ENCODE results near the gene TM9SF2.

Gene TM9SF2

GRCh38 chr13:99577934-99578917, 77.0 kb downstream of the TM9SF2 start:
- no peak for DNase-seq (ENCODE audit: low read depth in 2 of 2)

- no peak for DNase-seq (ENCODE audit: low read depth in 2 of 2)
These were observed 79.4 kb downstream of the TM9SF2 start for GRCh38 chr13:99580500-99581268.

- DNase-seq (ENCODE audit: low read depth in 2 of 2): no peak
These were observed 81.2 kb downstream of the TM9SF2 start for GRCh38 chr13:99582511-99582910.

DNA sequence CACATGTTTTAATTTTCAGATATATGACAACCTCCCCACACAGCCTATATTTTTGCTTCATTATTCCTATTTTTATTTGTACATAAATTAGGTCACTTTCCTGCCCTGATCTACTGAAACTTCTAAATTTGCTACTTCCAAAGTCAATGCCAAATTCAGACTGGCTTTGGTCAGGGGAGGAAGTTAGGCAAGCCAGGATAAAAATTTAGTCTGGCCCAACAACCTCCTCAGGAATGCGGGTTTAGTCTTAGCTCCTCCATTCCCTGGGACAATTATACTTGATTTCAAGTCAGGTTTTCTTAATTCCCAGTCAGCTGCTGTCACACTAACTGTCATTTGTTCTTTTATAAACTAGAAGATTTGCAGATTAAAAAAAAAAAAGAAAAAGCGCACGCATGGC, 84.3 kb downstream of the TM9SF2 start:
- DNase-seq (ENCODE audit: low read depth in 2 of 2): no peak

DNA sequence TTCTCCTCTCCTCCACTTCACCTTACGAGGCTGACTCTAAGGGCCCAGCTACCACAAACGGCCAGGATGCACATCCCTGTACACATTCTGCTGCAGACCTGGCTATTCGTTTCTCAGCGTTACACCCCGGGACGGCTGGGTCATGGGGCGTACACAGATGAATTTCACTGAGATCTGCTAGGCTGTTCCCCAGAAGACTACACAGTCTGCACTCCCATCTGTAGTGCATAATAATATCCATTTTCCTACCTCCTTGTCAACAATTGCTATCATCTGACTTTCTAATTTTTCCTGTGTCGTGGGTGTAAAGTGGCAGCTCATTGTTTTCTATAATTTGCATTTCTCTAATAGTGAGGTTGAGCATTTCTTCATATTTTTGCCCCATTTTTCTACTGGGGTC, 85.7 kb downstream of the TM9SF2 start:
- DNase-seq (ENCODE audit: low read depth in 2 of 2): no peak

DNA sequence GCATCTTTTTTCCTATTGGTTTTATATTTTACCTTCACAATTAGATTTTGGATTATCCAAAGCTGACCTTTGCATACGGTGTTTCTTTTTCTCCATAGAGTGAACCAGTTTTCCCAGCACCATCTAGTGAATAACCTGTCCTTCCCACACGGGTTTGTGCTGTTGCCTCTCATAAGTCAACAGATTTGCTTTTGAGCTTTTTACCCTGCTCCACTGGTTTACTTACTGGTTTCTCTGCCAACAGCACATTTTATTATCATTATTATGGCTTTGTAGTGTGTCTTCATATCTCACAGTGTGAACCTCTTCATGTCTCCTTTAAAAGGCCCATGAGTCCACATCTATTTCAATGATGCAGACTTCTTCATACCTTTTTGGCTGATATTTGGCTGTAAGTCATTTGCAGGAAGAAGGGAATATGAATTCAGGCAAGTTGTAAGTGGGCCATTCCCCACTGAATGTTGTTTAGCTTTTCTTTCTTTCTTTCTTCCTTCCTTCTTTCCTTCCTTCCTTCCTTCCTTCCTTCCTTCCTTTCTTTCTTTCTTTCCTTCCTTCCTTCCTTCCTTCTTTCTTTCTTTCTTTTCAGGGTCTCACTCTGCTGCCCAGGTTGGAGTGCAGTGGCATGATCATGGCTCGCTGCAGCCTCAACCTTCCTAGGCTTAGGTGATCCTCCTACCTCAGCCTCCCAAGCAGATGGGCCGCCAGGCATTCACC, 86.8 kb downstream of the TM9SF2 start:
- no peak for DNase-seq (ENCODE audit: low read depth in 2 of 2)

DNA sequence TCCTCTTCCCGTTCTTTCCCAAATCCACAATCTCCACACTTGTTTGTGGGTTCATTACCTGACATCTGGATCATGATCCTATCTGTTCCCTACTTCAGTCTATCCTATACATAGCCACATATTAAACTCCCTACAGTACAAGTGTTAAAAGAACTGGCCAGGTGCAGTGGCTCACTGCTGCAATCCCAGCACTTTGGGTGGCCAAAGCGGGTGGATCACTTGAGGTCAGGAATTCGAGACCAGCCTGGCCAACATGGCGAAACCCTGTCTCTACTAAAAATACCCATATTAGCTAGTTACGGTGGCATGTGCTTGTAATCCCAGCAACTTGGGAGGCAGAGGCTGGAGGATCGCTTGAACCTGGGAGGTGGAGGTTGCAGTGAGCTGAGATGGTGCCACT, 88.3 kb downstream of the TM9SF2 start:
- no peak for DNase-seq (ENCODE audit: low read depth in 2 of 2)

- no peak for DNase-seq (ENCODE audit: low read depth in 2 of 2)
These were observed 89.3 kb downstream of the TM9SF2 start for GRCh38 chr13:99590519-99591011.

DNA sequence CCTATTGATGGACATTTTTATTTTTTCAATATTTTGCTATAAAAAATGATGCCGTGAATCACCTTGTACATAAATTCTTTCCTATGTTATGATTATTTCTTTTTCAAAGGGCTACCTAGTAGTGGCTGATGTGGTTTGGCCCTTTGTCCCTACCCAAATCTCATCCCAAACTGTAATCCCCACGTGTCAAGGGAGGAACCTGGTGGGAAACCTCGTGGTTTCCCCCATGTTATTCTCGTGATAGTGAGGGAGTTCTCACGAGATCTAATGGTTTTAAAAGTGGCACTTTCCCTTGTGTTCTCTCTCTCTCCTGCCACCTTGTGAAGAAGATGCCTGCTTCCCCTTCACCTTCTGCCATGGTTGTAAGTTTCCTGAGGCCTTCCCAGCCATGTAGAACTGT, 94.9 kb downstream of the TM9SF2 start:
- no peak for DNase-seq (ENCODE audit: low read depth in 2 of 2)

GRCh38 chr13:99600318-99600717, 99.0 kb downstream of the TM9SF2 start:
- no peak for DNase-seq (ENCODE audit: low read depth in 2 of 2)

GRCh38 chr13:99601535-99601934, 100.3 kb downstream of the TM9SF2 start:
- no peak for DNase-seq (ENCODE audit: low read depth in 2 of 2)

DNA sequence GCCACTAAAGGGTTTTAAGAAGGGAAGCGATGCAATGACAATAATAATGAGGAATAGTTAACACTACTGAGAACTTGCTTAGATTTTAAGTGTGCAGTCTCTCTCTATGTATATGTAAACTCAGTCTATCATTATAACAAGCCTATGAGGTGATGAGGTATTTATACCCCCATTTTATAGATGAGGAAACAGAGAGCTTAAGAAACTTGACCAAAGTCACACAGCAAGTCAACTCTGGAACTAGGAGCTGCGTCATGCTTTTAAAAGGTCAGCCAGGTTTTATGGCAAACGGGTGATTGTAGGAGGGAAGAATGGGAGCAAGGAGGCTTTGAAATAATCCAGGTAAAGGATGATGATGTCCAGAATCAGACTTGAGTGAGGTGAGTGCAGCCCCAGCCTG, 103.4 kb downstream of the TM9SF2 start:
- no peak for DNase-seq (ENCODE audit: low read depth in 2 of 2)

- peak; percentile 9 to 21 for DNase-seq (ENCODE audit: low read depth in 2 of 2)
These were observed 104.4 kb downstream of the TM9SF2 start for GRCh38 chr13:99605420-99606323.

DNA sequence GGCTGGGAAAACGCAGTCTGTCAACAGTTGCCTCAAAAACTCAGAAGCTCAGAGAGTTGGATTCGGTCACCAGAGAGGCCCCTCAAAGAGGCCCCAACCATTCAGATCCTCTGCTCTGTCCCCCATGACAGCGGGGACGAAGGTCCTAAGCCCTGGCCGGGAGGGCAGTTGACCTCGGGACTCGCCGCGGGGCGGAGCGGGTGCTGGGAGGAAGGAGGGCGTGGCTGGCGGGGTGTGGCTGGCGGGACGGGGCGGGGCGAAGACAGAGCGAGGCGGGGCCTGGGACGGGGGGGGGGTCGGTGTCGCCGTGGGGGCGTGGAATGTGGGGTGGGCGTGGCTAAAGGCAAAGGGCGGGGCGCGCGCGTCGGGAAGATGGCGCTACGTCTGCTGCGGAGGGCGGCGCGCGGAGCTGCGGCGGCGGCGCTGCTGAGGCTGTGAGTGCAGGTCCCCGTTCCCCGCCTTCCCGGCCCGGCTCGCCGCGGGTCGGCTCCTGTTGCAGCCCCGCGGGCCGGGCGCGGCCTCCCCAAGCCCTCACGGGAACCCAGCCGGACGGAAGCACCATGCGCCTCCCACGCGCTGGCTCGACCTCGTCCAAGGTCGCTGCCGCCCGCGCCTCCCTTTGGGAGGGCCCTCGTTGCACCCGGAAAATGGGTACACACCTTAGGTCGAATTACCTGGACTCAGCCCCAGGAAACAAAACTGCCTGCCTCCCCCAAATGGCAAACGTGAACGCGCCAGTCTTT, 105.2 kb downstream of the TM9SF2 start, which contains the start of gene CLYBL:
Gene CLYBL (plus strand): TSS at position 367 of the 743 bp plus-strand sequence.
- peak; percentile 89 for DNase-seq (ENCODE audit: low read depth in 2 of 2)

DNA sequence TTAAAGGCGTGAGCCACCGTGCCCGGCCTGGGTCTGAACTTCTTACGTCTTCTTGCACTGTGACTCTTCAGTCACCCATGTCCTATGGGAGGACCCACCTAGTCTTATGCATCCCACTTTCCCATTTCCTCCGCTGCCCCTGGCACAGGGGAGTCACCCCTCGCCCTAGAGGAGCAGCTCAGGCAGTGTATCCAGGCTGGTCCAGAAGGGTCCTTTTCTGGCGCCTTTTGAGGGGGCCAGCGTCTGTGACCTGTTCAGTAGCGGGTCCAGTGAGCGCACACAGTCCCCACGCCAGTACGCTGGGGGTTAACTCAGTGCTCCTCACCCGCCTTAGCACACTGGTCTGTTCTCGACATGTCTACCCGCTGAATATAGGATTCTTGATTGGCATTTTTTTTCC, 107.1 kb downstream of the TM9SF2 start:
- DNase-seq (ENCODE audit: low read depth in 2 of 2): no peak

GRCh38 chr13:99610702-99611289, 109.5 kb downstream of the TM9SF2 start:
- no peak for DNase-seq (ENCODE audit: low read depth in 2 of 2)
